Measurements from ENCODE around the gene ARMS2.

ARMS2 gene

GRCh38 chr10:122500194-122500593, 45.7 kb downstream of the ARMS2 start:
- no peaks in the 10 kb centered on the region for H3K9me3 ChIP-seq (ENCODE audit: insufficient read depth, low read depth, low read length)
- H3K36me3 ChIP-seq (ENCODE audit: insufficient read depth, low read length): no peaks in the 10 kb centered on the region
- H3K4me1 ChIP-seq (ENCODE audit: insufficient read depth, low read length, poor library complexity, severe bottlenecking): no peaks in the 10 kb centered on the region
- H4K20me1 ChIP-seq (ENCODE audit: insufficient read depth, low read length, poor library complexity, severe bottlenecking): no peaks in the 10 kb centered on the region
- H3F3A ChIP-seq (ENCODE audit: low read depth): no peaks in the 10 kb centered on the region
- H2AFZ ChIP-seq (ENCODE audit: low read length): no peak overlapping the region
- H3K9ac ChIP-seq (ENCODE audit: low read depth, low read length, poor library complexity, severe bottlenecking): no peak overlapping the region
- H3K4me3 ChIP-seq (ENCODE audit: low read length, poor library complexity, severe bottlenecking): no peak overlapping the region
- TF ChIP-seq CTCF (conservative IDR thresholded peaks at IDR 0.05; ENCODE audit: low read length) (no peak), EZH2phosphoT487 (IDR thresholded peaks at IDR 0.05; ENCODE audit: borderline replicate concordance) (no peak)
- H3K4me2 ChIP-seq (ENCODE audit: low read depth, low read length, poor library complexity, severe bottlenecking): no peak overlapping the region
- no peaks in the 10 kb centered on the region for H3K79me2 ChIP-seq (ENCODE audit: insufficient read depth, low read length)
- no peaks in the 10 kb centered on the region for H3K27me3 ChIP-seq (ENCODE audit: insufficient read depth, low read length, poor library complexity, severe bottlenecking)
- no peaks in the 10 kb centered on the region for H3K9me2 ChIP-seq (replicated peaks; ENCODE audit: low read depth, low read length)

- Histone ChIP-seq H3F3A (ENCODE audit: low read depth) (no peaks in the 10 kb centered on the region), H4K20me1 (ENCODE audit: insufficient read depth, low read length, poor library complexity, severe bottlenecking) (no peaks in the 10 kb centered on the region), H3K4me2 (ENCODE audit: low read depth, low read length, poor library complexity, severe bottlenecking) (no peak overlapping the region), H3K27me3 (ENCODE audit: insufficient read depth, low read length, poor library complexity, severe bottlenecking) (no peaks in the 10 kb centered on the region), H3K9ac (ENCODE audit: low read depth, low read length, poor library complexity, severe bottlenecking) (no peak overlapping the region), H3K4me1 (ENCODE audit: insufficient read depth, low read length, poor library complexity, severe bottlenecking) (no peaks in the 10 kb centered on the region), H3K9me2 (replicated peaks; ENCODE audit: low read depth, low read length) (no peaks in the 10 kb centered on the region), H3K36me3 (ENCODE audit: insufficient read depth, low read length) (no peaks in the 10 kb centered on the region), H3K79me2 (ENCODE audit: insufficient read depth, low read length) (no peaks in the 10 kb centered on the region), H3K9me3 (ENCODE audit: insufficient read depth, low read depth, low read length) (no peaks in the 10 kb centered on the region), H3K4me3 (ENCODE audit: low read length, poor library complexity, severe bottlenecking) (no peak overlapping the region), H2AFZ (ENCODE audit: low read length) (no peak overlapping the region)
- TF ChIP-seq CTCF (conservative IDR thresholded peaks at IDR 0.05; ENCODE audit: low read length) (no peak), EZH2phosphoT487 (IDR thresholded peaks at IDR 0.05; ENCODE audit: borderline replicate concordance) (no peak)
These were observed 46.3 kb downstream of the ARMS2 start for GRCh38 chr10:122500726-122501125.

- Histone ChIP-seq H3K79me2 (ENCODE audit: insufficient read depth, low read length) (no peaks in the 10 kb centered on the region), H3K4me1 (ENCODE audit: insufficient read depth, low read length, poor library complexity, severe bottlenecking) (no peaks in the 10 kb centered on the region), H3K4me3 (ENCODE audit: low read length, poor library complexity, severe bottlenecking) (no peak overlapping the region), H4K20me1 (ENCODE audit: insufficient read depth, low read length, poor library complexity, severe bottlenecking) (no peaks in the 10 kb centered on the region), H3K27me3 (ENCODE audit: insufficient read depth, low read length, poor library complexity, severe bottlenecking) (no peaks in the 10 kb centered on the region), H3K9me3 (ENCODE audit: insufficient read depth, low read depth, low read length) (no peaks in the 10 kb centered on the region), H3K4me2 (ENCODE audit: low read depth, low read length, poor library complexity, severe bottlenecking) (no peak overlapping the region), H3K9ac (ENCODE audit: low read depth, low read length, poor library complexity, severe bottlenecking) (no peak overlapping the region), H2AFZ (ENCODE audit: low read length) (no peak overlapping the region), H3K9me2 (replicated peaks; ENCODE audit: low read depth, low read length) (no peaks in the 10 kb centered on the region), H3K36me3 (ENCODE audit: insufficient read depth, low read length) (no peaks in the 10 kb centered on the region), H3F3A (ENCODE audit: low read depth) (no peaks in the 10 kb centered on the region)
- no peak for TF ChIP-seq EZH2phosphoT487 (IDR thresholded peaks at IDR 0.05; ENCODE audit: borderline replicate concordance)
- TF ChIP-seq CTCF (conservative IDR thresholded peaks at IDR 0.05; ENCODE audit: low read length): no peak
These were observed 48.6 kb downstream of the ARMS2 start for GRCh38 chr10:122503012-122503411.
